Mucosa of descending colon (tissue), 3 donors: Measurements from ENCODE around the gene SLC37A1. TPM values are rescaled to one million over a fixed set of nuclear protein-coding genes. Genes with fewer than 3 reads are reported as not detected.

Source experiments
- ATAC-seq: fragments of 200-7000 bp; cut with Tn5 transposase; one replicate; pipeline ENCODE4 v1.9.1; 2020; ENCODE audit warnings: mild to moderate bottlenecking, moderate library complexity
- DNase-seq, 3 donors: peaks; one replicate each; pipeline ENCODE4 v3.0.0-alpha.2; 2020
- H3K36me3 ChIP-seq: fragments of 200-600 bp; one replicate; pipeline ENCODE4 v1.8.0; 2021; ENCODE audit warnings: low read depth, mild to moderate bottlenecking
- H3K4me1 ChIP-seq: fragments of 200-600 bp; one replicate; pipeline ENCODE4 v1.8.0; 2021; ENCODE audit warnings: low read depth, mild to moderate bottlenecking
- H3K4me3 ChIP-seq: fragments of 200-600 bp; one replicate; pipeline ENCODE4 v1.8.0; 2021; ENCODE audit warnings: mild to moderate bottlenecking
- H3K9me3 ChIP-seq: fragments of 200-600 bp; one replicate; pipeline ENCODE4 v1.8.0; 2021; ENCODE audit warnings: mild to moderate bottlenecking
- CTCF ChIP-seq: fragments of 200-600 bp; IDR thresholded peaks from one replicate; pipeline ENCODE4 v1.8.0; 2022; ENCODE audit warnings: antibody characterized with exemption, mild to moderate bottlenecking
- intact Hi-C, 2 donors: fragments of 100-400 bp; cut with DNase I in 1 of 2; cut with micrococcal nuclease in 1 of 2; formaldehyde crosslinking; loops; one replicate each; pipeline versions ENCODE4 v1.11.0 to v1.11.1; 2022; cut with DNase I, micrococcal nuclease
- total RNA-seq, 3 donors: library from RNA; stranded (reverse); fragmentation: NEBNext Ultra II Directional in 2 of 3; extraction: Animal tissue kit (Norgen Biotek cat#: 25700) in 2 of 3; gene quantifications; one replicate each; pipeline versions ENCODE4 v1.2.1 to v1.2.4, GENCODE V29; 2021 to 2023
- donor health status: DM: no; HTN: no; CAD: no; lungs with moderate emphysema.
- donor health status: DM: no; HTN: no; CAD: no.
- donor health status: DM: no; HTN: yes; CAD: no.

SLC37A1 gene
- total RNA-seq, 3 donors from 2014 or later: 52.3 to 179 (median 92.3) TPM

DNA sequence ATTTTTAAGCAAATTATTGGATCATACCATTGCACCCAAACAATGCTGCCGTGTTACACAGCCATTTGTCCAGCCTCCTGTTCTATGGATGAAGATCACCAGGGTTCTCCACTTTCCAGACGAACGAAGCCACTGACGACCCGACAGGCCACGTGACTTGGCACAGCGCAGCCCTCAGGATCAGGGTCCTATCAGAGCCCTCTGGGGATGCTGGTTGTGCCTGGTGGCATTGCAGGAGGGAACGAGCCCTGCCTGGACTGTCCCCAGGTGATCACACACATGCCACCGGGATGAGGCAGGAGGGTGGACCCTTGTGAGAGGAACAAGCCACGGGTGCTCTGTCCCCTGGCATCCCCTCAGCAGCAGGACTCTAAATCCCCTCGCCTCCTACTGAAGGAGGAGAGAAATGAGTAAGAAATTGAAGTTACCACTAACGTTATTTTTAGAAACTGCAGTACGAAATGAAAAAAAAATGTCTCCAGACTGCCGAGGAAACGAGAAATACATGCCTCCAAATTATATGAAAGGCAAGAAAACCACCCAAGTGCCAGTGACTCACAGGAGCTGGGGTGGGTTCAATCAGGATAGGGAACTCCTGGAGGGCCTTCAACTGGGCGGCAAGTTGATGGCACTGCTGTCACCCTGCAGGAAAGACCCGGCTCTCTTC lies 81.1 kb downstream of the SLC37A1 start:
- H3K36me3 ChIP-seq: no peaks in the 10 kb centered on the region
- H3K4me3 ChIP-seq: no peak overlapping the region
- H3K9me3 ChIP-seq: no peaks in the 10 kb centered on the region
- ATAC-seq (no peak), DNase-seq (no peak)
- no peaks in the 10 kb centered on the region for H3K4me1 ChIP-seq
- no peak for TF ChIP-seq CTCF
- intact Hi-C loops: loop anchor here in 1 of 2 donors (5.0 kb wide), 1 partner anchor 223 kb away; no protein-coding TSS in a partner anchor

GRCh38 chr21:42595283-42596187 lies 81.9 kb downstream of the SLC37A1 start:
- H3K4me1 ChIP-seq: no peaks in the 10 kb centered on the region
- no peaks in the 10 kb centered on the region for H3K9me3 ChIP-seq
- ATAC-seq (no peak), DNase-seq (no peak)
- intact Hi-C loops: no loop called here
- TF ChIP-seq CTCF: no peak
- H3K36me3 ChIP-seq: no peaks in the 10 kb centered on the region
- no peak overlapping the region for H3K4me3 ChIP-seq

DNA sequence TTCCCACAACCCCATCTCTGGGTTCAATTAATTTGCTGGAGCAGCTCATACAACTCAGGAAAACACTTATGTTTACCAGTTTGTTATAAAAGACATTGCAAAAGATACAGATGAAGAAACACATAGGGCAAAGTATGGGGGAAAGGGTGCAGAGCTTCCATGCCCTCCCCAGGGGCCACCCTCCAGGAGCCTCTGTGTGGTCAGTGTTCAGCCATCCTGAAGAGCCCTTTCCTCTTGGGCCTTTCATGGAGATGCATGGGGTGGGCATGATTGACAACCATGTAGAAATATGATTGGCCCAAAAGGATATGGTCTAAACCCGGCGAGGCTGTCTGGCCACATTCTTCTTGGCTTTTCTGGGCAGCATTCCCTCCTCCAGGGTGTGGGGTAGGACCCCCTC lies 83.0 kb downstream of the SLC37A1 start:
- Histone ChIP-seq H3K4me1 (no peaks in the 10 kb centered on the region), H3K9me3 (no peaks in the 10 kb centered on the region), H3K4me3 (no peak overlapping the region), H3K36me3 (no peaks in the 10 kb centered on the region)
- no peak for ATAC-seq
- intact Hi-C loops: no loop called here
- DNase-seq: no peak
- no peak for TF ChIP-seq CTCF

- Histone ChIP-seq H3K4me1 (no peaks in the 10 kb centered on the region), H3K9me3 (no peaks in the 10 kb centered on the region), H3K4me3 (no peak overlapping the region), H3K36me3 (no peaks in the 10 kb centered on the region)
- no peak for DNase-seq
- no peak for TF ChIP-seq CTCF
- intact Hi-C loops: no loop called here
- ATAC-seq: no peak
Measured at GRCh38 chr21:42597487-42598158, 84.0 kb downstream of the SLC37A1 start.

- Histone ChIP-seq H3K4me1 (no peaks in the 10 kb centered on the region), H3K9me3 (no peaks in the 10 kb centered on the region), H3K36me3 (no peaks in the 10 kb centered on the region), H3K4me3 (no peak overlapping the region)
- DNase-seq (no peak), ATAC-seq (no peak)
- intact Hi-C loops: no loop called here
- no peak for TF ChIP-seq CTCF
Measured at GRCh38 chr21:42598159-42598735, 84.6 kb downstream of the SLC37A1 start.
